ENCODE measurements around the gene CHORDC1. TPM values are rescaled to one million over a fixed set of nuclear protein-coding genes. Genes with fewer than 3 reads are reported as not detected.

CHORDC1 gene
- total and polyA plus RNA-seq, 2 of the 8 experiments (the other 6 are each of a cell fraction or from before 2014, with no cell fraction given) = 28.9 to 97.1 TPM

DNA sequence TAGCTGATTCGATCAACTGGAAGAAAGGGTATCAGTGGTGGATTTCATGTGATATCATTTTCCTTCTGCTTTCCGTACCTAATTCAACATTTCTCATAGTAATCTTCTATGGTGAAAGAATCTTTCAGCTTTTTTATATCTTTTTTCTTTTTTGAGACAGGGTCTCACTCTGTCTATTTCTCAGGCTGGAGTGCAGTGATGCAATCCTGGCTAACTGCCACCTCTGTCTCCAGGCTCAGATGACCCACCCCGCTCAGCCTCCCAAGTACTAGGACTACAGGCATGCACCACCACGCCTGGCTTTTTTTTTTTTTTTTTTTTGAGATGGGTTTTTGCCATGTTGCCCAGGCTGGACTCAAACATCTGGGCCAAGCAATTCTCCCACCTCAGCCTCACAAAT lies 18.6 kb upstream of the CHORDC1 start:
- TF ChIP-seq SP4 (IDR thresholded peaks at IDR 0.05; ENCODE audit: low read length) = no peak
- TF ChIP-seq ASH2L (IDR thresholded peaks at IDR 0.05; ENCODE audit: low read length) = no peak
- no peak for TF ChIP-seq CEBPB (IDR thresholded peaks at IDR 0.05; ENCODE audit: low read depth, low read length)
- TF ChIP-seq, protein P1, sequence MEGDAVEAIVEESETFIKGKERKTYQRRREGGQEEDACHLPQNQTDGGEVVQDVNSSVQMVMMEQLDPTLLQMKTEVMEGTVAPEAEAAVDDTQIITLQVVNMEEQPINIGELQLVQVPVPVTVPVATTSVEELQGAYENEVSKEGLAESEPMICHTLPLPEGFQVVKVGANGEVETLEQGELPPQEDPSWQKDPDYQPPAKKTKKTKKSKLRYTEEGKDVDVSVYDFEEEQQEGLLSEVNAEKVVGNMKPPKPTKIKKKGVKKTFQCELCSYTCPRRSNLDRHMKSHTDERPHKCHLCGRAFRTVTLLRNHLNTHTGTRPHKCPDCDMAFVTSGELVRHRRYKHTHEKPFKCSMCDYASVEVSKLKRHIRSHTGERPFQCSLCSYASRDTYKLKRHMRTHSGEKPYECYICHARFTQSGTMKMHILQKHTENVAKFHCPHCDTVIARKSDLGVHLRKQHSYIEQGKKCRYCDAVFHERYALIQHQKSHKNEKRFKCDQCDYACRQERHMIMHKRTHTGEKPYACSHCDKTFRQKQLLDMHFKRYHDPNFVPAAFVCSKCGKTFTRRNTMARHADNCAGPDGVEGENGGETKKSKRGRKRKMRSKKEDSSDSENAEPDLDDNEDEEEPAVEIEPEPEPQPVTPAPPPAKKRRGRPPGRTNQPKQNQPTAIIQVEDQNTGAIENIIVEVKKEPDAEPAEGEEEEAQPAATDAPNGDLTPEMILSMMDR (IDR thresholded peaks at IDR 0.05; ENCODE audit: control extremely low read depth in 1 of 3, insufficient read depth in 1 of 3, low read depth in 1 of 3, low read length in 3 of 3) = no peak
- no peak for TF ChIP-seq MAFK (IDR thresholded peaks at IDR 0.05; ENCODE audit: low read depth, low read length)
- no peak for DNase-seq (ENCODE audit: low read depth in 1 of 2, low spot score in 2 of 2)
- H3K14ac ChIP-seq (ENCODE audit: insufficient read length) = no peak overlapping the region
- no peak overlapping the region for H3K23ac ChIP-seq (ENCODE audit: insufficient read length)
- no peak overlapping the region for H4K5ac ChIP-seq (ENCODE audit: insufficient read length, low read depth, low read length)
- no peak overlapping the region for H3K56ac ChIP-seq (replicated peaks; ENCODE audit: insufficient read length, low read depth, low read length)
- H3K27me3 ChIP-seq (replicated peaks in 1 of 4; ENCODE audit: control insufficient read depth in 3 of 4, extremely low read depth in 1 of 4, insufficient read depth in 3 of 4, low read length in 3 of 4) = no peaks in the 10 kb centered on the region
- no peak overlapping the region for H3K4ac ChIP-seq (replicated peaks; ENCODE audit: insufficient read length, low read depth, low read length)
- no peak overlapping the region for H2BK120ac ChIP-seq (replicated peaks; ENCODE audit: low read depth, low read length)
- H2BK20ac ChIP-seq (ENCODE audit: low read length) = no peak overlapping the region
- no peak overlapping the region for H3K18ac ChIP-seq (ENCODE audit: extremely low read depth, low read length)
- H2AK5ac ChIP-seq (ENCODE audit: low read depth, low read length) = no peak overlapping the region
- H4K8ac ChIP-seq (ENCODE audit: extremely low read depth, insufficient read depth, low read length) = no peak overlapping the region; the same call in 1 of the 2 replicates
- H2BK15ac ChIP-seq (ENCODE audit: low read length) = no peak overlapping the region
- no peaks in the 10 kb centered on the region for H3K79me1 ChIP-seq (ENCODE audit: low read depth, low read length)
- POLR2A ChIA-PET (ENCODE audit: partially characterized antibody) = interaction anchor here (0.7 to 1.2 kb wide), 2 partner anchors 12 to 14 kb away, joined by 3 to 4 read pairs; no protein-coding TSS in a partner anchor
- H2AFZ ChIP-seq (ENCODE audit: low read length) = no peak overlapping the region
- no peaks in the 10 kb centered on the region for H3K23me2 ChIP-seq (ENCODE audit: low read depth, low read length)
- H3K9me3 ChIP-seq (ENCODE audit: insufficient read depth in 2 of 2, low read depth in 1 of 2, low read length in 1 of 2) = no peaks in the 10 kb centered on the region
- no peak overlapping the region for H3K4me3 ChIP-seq (ENCODE audit: extremely low read depth in 1 of 4, insufficient read depth in 2 of 4, low read depth in 3 of 4, low read length in 4 of 4)
- H3K4me2 ChIP-seq (ENCODE audit: insufficient read depth in 1 of 2, low read depth in 2 of 2, low read length in 2 of 2) = no peak overlapping the region; a peak in 2 of 4 replicates
- H3K9ac ChIP-seq (replicated peaks in 1 of 4; ENCODE audit: extremely low read depth in 1 of 4, low read depth in 3 of 4, low read length in 3 of 4) = no peak overlapping the region
- H4K20me1 ChIP-seq (replicated peaks in 1 of 2; ENCODE audit: control insufficient read depth in 1 of 2, insufficient read depth in 2 of 2, low read length in 2 of 2) = no peaks in the 10 kb centered on the region
- CTCF ChIA-PET (ENCODE audit: partially characterized antibody) = interaction anchor here (1.5 kb wide), 1 partner anchor 24 kb away, joined by 4 read pairs; no protein-coding TSS in a partner anchor
- FAIRE-seq = no peak
- no peak overlapping the region for H2BK5ac ChIP-seq (ENCODE audit: low read depth, low read length)
- H2BK12ac ChIP-seq (ENCODE audit: low read depth, low read length) = no peak overlapping the region
- no peak overlapping the region for H4K91ac ChIP-seq (replicated peaks; ENCODE audit: insufficient read length, low read length)
- WGBS, 2 experiments (ENCODE audit: extremely low coverage in 1 of 2, insufficient coverage in 1 of 2, insufficient read length in 1 of 2, insufficient replicate concordance in 2 of 2, low coverage in 1 of 2, low lambda C conversion rate in 2 of 2, missing lambda C conversion rate in 1 of 2) = 92% methylated on average over 2 of the region's 4 CpGs; no CpG with 5 or more reads in 1 of the 2 experiments
- H3K79me2 ChIP-seq (ENCODE audit: control insufficient read depth in 1 of 2, insufficient read depth in 2 of 2, low read length in 2 of 2) = no peaks in the 10 kb centered on the region
- H3K4me1 ChIP-seq (replicated peaks in 1 of 4; ENCODE audit: control insufficient read depth in 3 of 4, insufficient read depth in 4 of 4, low read length in 3 of 4) = peaks cover 0 to 6% (median 5%) of the 10 kb centered on the region in 4 experiments; a peak in 3 of 7 replicates
- H3K27ac ChIP-seq (ENCODE audit: low read depth, low read length) = no peak overlapping the region
- no peaks in the 10 kb centered on the region for H3K36me3 ChIP-seq (ENCODE audit: control insufficient read depth in 2 of 4, insufficient read depth in 4 of 4, low read length in 3 of 4)
